Prostate gland (tissue), 2 donors: ENCODE data around the gene BRME1.

Experiments used
- POLR2A ChIP-seq: fragments of 450-650 bp; IDR thresholded peaks from one replicate; pipeline ENCODE4 v1.6.1; 2016; ENCODE audit warnings: antibody characterized with exemption, mild to moderate bottlenecking
- TF ChIP-seq, protein P1 (sequence below), 4 experiments: fragments of 200-600 bp in 2 of 4; fragments of 450-650 bp in 2 of 4; sonication (generic) in 2 of 4; IDR thresholded peaks; 1 replicate in 3 of 4; 2 replicates in 1 of 4; pipeline ENCODE4 v1.5.1; 2016 to 2019; ENCODE audit warnings: antibody characterized with exemption in 4 of 4, mild to moderate bottlenecking in 2 of 4, moderate library complexity in 2 of 4

GRCh38 chr19:13899393-13899792 is 6.5 kb downstream of the BRME1 start:
- no peak for TF ChIP-seq POLR2A
- TF ChIP-seq, protein P1, sequence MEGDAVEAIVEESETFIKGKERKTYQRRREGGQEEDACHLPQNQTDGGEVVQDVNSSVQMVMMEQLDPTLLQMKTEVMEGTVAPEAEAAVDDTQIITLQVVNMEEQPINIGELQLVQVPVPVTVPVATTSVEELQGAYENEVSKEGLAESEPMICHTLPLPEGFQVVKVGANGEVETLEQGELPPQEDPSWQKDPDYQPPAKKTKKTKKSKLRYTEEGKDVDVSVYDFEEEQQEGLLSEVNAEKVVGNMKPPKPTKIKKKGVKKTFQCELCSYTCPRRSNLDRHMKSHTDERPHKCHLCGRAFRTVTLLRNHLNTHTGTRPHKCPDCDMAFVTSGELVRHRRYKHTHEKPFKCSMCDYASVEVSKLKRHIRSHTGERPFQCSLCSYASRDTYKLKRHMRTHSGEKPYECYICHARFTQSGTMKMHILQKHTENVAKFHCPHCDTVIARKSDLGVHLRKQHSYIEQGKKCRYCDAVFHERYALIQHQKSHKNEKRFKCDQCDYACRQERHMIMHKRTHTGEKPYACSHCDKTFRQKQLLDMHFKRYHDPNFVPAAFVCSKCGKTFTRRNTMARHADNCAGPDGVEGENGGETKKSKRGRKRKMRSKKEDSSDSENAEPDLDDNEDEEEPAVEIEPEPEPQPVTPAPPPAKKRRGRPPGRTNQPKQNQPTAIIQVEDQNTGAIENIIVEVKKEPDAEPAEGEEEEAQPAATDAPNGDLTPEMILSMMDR (IDR thresholded peaks at IDR 0.05) = no peak
